Erythroblast (primary cell): Measurements from ENCODE around the gene PLSCR3.
A peak's percentile ranks its signal among the peaks of the same experiment; 100 is the strongest.

Experiments
- DNase-seq, 2 experiments: peaks; one replicate each; lab custom pipeline; 2025; lab: John Stamatoyannopoulos, UW
- GATA1 ChIP-seq: IDR thresholded peaks from 2 replicates; pipeline ENCODE4 v1.6.1; 2011; ENCODE audit warnings: low read depth, mild to moderate bottlenecking, control low read depth, low read length, moderate library complexity
- POLR2A ChIP-seq: IDR thresholded peaks from 2 replicates; pipeline ENCODE4 v1.6.1; 2011; ENCODE audit warnings: mild to moderate bottlenecking, low read length

PLSCR3 gene

GRCh38 chr17:7394452-7395191, at the start of gene PLSCR3:
Gene PLSCR3 (minus strand): TSS chr17:7394525. CDS start chr17:7394110, 415 bp downstream.
- DNase-seq = peak; percentile 83 to 90
- peak; percentile 88 for TF ChIP-seq POLR2A
- TF ChIP-seq GATA1 = no peak

DNA sequence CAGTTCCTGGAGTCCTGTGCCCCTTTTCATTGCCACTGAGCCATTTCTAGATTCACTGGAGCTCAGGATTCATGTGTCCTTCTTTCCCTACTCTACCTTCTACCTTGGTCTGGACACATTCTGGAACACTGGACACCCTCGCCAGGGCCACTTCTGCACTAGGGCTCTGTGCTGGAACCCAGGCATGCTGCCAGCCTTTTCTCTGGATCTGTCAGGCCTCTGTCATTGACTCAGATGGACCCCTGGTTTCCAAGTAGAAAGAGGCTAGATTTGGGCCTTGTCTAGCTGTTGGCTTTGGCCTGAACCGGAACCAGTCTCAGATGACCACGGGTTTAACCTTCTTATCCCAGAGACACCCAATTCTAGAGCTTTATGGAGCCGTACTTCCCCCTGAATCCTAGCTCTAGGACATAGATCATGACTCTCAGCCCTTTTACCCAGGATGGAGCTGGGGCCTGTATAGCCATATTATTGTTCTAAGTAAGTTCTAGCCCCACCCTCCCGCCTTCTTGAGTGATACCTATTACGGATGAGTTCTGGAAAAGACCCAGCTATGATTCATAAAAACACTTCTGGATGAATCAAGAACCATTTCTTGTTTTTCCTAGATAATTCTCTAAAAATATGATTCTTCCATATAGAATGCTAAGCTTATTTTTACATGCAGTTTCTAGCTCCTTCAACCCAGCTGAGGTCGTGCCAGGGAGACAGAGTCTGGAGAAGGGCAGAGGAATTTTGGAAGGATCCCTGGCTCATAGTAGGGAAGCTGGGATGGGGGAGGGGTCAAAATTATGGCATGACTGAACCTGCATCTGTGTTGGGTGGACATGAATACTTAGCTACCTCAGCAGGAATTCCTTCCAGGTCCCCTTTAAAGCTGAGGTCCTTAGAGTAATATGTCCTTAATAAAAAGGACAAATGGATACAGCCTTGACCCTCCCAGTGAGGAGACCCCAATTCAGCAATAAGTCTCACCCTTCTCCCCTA, 49.5 kb upstream of the PLSCR3 start:
- no peak for TF ChIP-seq GATA1
- TF ChIP-seq POLR2A = no peak
- no peak for DNase-seq

DNA sequence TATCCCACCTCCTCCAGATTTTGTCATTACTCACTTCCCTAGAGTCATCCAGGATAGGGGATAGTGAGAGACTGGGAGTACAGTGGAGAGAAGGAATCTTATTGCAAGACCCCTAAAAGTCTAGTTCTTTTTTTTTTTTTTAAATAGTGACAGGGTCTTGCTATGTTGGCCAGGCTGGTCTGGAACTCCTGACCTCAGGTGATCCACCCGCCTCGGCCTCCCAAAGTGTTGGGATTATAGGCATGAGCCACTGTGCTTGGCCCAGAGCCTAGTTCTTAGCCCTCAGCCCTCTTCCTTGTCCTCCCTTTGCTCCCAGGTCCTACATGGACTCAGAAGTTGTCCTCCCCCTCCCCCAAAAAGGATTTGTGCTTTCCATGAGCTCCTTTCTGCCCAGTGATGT, 47.8 kb upstream of the PLSCR3 start:
- TF ChIP-seq GATA1 (no peak), POLR2A (no peak)
- no peak for DNase-seq

DNA sequence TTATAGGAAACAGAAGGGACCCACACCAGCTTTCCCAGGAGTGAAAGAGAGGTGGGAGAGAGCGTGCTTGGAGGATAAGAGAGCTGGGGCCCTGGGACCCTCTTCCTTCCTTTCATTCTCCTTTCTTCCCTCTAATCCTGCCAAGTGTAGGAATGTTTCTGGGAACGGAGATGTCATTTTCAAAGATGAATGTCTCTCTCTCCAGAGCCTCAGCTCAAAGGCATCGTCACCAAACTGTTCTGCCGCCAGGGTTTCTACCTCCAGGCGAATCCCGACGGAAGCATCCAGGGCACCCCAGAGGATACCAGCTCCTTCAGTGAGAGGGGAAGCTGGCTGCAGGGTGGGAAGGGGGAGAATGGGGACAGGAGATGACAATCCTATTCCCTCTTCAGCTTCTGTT, 46.9 kb upstream of the PLSCR3 start:
- no peak for DNase-seq
- TF ChIP-seq GATA1 (no peak), POLR2A (no peak)

- TF ChIP-seq POLR2A = no peak
- TF ChIP-seq GATA1 = no peak
- peak; percentile 65 to 73 for DNase-seq
Observed at GRCh38 chr17:7440834-7441195, 46.5 kb upstream of the PLSCR3 start.

- TF ChIP-seq GATA1 (no peak), POLR2A (no peak)
- DNase-seq = peak; percentile 47 to 60
Observed at GRCh38 chr17:7440113-7440833, 45.9 kb upstream of the PLSCR3 start.

GRCh38 chr17:7439462-7440112, 45.3 kb upstream of the PLSCR3 start, which contains the start of gene FGF11:
Gene FGF11 (plus strand): TSS chr17:7439512. CDS start chr17:7439621, 109 bp downstream.
- TF ChIP-seq POLR2A = no peak
- no peak for TF ChIP-seq GATA1
- no peak for DNase-seq

GRCh38 chr17:7438656-7439460, 44.5 kb upstream of the PLSCR3 start:
- TF ChIP-seq POLR2A (no peak), GATA1 (no peak)
- no peak for DNase-seq

- DNase-seq = peak; percentile 22 to 28
- TF ChIP-seq POLR2A (no peak), GATA1 (no peak)
Observed at GRCh38 chr17:7437950-7438614, 43.8 kb upstream of the PLSCR3 start.

DNA sequence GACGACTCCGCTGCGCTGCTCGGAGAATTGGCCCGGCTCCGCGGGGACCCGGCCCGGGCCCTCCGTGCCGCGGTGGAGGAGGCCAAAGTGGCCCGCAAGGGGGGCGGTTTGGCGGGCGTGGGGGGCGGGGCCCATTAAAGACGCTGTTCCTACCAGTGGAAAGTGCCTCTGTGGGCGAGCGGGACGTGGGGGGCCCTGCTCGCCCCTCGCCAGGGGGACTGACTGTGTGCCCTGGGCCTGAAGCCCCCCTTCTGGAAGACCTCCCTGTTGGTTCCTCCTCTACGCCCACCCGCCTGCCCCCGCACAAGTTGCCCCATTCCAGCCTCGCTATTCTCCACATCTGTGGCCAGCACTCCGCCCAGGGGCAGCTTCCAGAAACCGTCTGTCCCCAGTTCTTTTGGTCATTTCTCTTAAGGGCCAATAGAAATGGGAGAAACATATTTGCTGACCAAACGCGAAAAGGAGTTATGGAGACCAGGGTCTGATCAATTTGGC, 43.1 kb upstream of the PLSCR3 start:
- TF ChIP-seq POLR2A = no peak
- no peak for TF ChIP-seq GATA1

DNA sequence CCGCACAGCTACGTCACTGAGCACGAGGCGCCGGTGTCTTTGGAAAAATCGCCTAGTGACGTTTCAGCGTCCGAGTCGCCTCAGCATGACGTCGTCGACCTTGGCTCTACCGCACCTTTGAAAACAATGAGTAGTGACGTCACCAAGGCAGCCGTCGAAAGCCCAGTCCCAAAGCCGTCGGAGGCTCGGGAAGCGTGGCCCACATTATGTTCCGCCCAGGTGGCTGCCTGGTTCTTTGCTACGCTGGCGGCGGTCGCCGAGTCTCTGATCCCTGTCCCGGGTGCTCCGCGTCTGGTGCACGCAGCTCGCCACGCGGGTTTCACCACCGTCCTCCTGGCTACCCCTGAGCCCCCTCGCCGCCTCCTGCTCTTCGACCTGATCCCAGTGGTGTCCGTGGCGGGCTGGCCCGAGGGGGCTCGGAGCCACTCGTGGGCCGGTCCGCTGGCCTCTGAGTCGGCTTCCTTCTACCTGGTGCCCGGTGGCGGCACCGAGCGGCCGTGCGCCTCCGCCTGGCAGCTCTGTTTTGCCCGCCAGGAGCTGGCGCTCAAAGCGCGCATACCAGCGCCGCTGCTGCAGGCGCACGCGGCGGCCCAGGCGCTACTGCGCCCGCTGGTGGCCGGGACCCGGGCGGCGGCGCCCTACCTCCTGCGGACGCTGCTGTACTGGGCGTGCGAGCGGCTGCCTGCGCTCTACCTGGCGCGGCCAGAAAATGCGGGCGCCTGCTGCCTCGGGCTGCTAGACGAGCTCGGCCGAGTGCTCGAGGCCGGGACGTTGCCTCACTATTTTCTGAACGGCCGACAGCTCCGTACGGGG, 42.4 kb upstream of the PLSCR3 start:
- DNase-seq = peak; percentile 85 to 90
- no peak for TF ChIP-seq GATA1
- TF ChIP-seq POLR2A = no peak

More for the DNA sequence above, 43.1 kb upstream of the PLSCR3 start:
- no peak for DNase-seq
